SHP77 (cell line): ENCODE data around the gene LMX1B.

Source experiments
- DNase-seq, 2 experiments: peaks; one replicate each; lab custom pipeline; 2025; lab: John Stamatoyannopoulos, UW

The LMX1B gene

GRCh38 chr9:126617823-126618165 is 4.1 kb downstream of the LMX1B start:
- DNase-seq = no peak

GRCh38 chr9:126618190-126618584 is 4.5 kb downstream of the LMX1B start:
- DNase-seq = no peak

GRCh38 chr9:126618585-126619360 is 5.0 kb downstream of the LMX1B start:
- no peak for DNase-seq

GRCh38 chr9:126619361-126620135 is 5.8 kb downstream of the LMX1B start:
- DNase-seq = no peak

GRCh38 chr9:126620478-126620877 is 6.8 kb downstream of the LMX1B start:
- DNase-seq = no peak

DNA sequence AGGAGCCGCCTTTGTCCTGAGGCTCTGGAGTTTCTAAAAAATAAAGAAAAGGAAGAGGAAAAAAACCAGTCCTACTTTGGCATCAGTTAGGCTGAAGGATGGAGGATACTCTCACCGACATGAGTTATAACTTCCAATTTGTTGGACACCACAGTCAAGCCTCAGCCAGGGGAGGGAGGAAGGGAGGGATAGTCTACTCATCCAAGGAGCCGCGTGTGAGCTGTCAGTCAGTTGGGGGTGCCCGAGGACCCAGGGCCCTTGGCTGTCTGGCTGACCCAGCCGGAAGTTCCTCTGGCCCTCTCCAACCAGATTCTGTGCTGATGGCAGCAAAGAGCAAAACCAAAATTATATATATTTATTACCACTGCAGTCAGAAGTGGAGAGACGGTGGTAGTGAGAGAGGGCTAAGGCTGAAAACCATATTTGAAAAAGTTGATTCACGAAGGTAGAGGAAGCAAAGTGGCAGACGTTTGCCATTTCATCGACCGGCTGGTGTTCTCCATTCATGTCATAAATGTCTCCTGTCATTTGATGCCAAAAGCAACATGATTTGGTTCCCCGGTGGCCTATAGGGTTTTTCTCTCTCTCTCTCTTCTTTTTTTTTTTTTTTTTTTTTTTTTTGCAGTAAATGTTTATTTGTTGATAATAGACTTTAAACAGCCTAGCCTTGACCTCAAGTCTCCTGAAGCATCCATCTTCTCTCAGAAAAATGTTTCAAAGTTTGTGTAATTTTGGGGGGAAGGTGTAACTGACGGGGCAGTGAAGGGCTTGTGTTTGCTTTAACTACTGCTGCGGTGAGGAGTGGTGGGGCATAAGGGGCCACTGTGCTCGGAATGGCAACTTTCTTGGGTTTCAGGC is 7.6 kb downstream of the LMX1B start:
- DNase-seq = no peak

GRCh38 chr9:126621919-126622735 is 8.4 kb downstream of the LMX1B start:
- DNase-seq = no peak

DNA sequence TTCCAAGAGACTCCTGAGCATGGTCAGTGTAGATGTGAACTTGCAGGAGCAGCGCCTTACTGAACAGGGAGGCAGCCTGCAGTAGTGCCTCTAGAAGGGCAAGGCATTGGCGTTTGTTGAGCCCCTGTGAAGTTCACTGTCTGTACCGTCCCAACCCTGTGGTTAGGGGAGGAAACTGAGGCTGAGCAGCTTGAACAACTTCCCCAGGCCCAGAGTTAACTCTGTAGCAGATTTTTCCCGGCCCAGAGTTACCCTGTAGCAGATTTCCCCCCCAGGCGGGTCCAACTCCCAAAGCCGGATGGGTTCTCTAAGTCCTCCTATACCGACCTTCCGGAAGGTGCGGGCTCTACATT is 9.6 kb downstream of the LMX1B start:
- DNase-seq = no peak

GRCh38 chr9:126623667-126624478 is 10.1 kb downstream of the LMX1B start:
- no peak for DNase-seq

DNA sequence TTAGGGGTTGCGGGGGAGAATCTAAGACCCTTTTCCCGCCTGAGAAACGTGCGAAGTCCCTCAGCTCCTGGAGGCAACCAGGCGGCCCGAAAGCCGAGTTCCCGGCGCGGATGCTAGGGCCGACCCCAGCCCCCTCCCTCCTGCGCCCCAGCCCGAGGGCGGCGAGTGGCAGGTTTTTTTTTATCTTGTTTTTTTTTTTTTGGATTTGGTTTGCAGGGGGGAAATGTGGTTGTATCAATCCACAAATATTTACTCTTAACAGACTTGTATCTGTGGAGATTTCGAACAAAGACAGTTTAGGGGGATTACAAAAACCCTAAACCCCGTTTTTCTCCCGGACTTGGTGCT is 10.7 kb downstream of the LMX1B start:
- no peak for DNase-seq

DNA sequence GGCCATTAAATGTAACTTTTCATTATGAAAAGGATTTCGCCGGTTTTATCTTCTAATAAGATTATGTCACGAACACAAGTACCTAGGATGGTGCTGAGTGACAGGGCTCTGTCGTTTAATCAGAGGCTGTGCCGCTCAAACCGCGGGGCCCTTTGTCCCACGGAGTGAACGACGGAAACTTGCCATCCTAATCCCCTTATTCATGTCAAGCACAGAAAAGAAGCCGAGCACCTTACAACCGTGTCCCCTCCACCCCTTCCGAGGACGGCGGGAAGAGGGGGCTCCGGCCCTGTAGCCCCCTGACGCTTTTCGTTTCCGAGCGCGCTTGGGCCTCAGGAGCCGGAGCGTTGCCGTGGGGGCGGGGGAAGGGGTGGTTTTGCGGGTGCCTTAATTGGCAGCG is 11.2 kb downstream of the LMX1B start:
- DNase-seq = no peak

DNA sequence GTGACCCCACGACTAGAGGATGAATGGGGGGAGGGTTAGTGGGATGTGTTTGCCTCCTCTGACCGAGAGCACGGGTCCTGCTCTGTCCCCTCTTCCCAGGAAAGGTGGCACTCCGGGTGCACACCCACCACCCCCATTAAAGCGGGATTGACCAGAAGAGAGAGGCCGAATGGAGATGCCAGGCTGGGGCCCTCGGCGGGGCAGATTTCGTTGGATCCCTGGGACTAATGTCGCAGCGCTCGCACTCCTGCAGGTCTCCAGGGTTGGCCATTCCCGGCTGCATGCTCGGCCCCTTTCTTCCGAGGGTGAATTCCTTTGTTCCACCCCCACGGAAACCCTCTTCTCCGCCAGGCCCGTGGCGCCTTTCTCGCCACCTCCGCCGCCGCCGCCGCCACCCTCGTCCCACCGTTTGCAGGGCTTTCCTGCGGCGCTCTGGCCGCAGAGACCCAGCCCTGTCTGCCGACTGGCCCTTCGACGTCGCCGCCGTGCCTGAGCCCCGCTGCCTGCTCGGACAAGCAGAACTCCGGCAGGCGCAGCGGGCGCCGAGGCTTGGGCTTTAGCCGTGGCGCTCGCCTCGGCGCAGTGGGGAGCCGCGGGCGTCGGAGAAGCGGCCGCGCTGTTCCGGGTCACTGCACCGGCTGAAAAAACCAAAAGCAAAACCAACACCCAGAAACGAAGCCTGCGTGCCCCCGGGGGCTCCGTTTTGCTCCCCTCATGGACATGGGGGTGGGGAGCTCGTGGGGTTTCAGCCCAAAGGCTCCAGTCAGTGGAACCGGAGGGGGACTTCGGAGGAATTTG is 11.8 kb downstream of the LMX1B start:
- DNase-seq = no peak

- DNase-seq = no peak
Observed at GRCh38 chr9:126626127-126626925, 12.6 kb downstream of the LMX1B start.

GRCh38 chr9:126626926-126627233 is 13.2 kb downstream of the LMX1B start:
- DNase-seq = no peak

DNA sequence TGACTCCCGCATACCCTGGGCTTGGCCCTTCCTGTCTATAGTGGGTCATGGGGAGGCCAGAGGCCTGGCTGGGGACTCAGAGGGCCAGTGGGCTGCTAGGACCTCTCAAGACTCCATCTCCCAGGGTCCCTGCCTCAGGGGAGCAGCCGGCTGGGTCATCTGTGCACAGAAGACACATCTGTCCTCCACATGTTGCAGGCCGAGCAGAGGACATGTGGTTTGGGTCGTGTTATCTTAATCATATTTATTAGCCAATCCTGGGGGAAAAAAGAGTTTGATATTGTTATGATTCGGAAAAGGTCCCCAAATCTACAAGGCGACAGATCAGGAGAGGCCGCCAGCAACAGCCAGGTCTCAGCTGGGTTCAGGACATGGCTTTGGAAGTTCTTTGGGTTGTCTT is 14.4 kb downstream of the LMX1B start:
- DNase-seq = no peak

- no peak for DNase-seq
Observed at GRCh38 chr9:126628969-126629674, 15.4 kb downstream of the LMX1B start.

DNA sequence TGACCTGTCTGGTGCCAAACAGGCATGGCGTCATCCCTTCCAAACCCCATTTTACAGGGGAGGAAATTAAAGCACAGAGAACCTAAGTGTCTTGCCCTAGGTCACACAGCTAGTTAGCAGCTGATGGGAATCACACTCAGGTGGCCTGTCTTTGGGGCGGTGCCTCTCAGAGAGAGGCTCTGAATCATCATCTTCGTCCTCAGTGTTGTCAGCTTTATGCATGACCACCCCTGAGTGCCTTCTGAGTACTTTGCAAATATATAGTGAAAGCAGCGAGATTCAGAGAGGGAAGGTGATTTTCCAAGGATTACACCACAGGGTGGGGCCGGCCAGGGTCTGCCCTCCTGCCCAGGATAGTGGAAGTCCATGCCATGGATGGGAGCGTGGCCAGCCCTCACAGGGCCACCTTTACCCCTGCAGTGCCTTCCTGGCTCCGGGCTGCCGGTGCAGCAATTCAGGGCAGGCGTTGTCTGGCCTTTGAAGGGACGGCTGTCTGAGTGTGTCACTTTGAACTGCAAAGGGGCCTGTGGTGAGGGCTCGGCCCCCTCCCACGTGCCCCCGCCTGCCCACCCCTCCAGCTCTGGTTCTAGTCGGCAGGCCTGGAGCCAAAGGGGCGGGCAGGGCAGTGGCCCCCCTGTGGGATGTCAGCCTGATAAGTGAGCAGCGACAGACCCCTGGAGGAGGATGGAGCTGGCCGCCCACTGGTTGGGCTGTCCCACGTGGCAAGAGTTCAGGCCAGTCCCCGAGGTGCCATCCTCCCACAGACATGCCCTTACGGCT is 16.9 kb downstream of the LMX1B start:
- DNase-seq = peak in 1 of 2 experiments; percentile 32

DNA sequence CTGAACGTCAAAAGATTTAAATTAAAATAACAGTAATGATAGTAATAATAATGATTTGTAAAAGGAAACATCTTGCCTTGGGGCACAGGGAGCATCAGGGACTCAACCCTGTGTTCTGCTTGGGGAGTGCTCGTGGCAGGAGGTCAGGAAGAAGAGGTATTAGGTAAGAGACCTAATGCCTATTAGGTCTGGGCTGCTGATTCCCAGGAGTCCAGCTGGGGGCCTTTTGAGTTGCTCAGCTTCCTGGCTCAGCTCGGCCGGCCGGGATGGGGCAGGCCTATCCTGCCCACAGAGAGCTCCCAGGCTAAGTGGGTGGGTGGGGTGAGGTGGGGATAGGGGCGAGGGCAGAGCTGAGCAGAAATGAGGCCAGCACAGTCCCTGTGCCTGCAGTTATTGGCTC is 17.5 kb downstream of the LMX1B start:
- no peak for DNase-seq
